ENCODE data around the gene EFCAB6. TPM values are rescaled to one million over a fixed set of nuclear protein-coding genes. Genes with fewer than 3 reads are reported as not detected.

Gene EFCAB6
- polyA plus RNA-seq, 2 of the 4 experiments (the other 2 are of a cell fraction) = 0.46 to 1.2 TPM

- Histone ChIP-seq H3K4me3 (no peak overlapping the region), H3K9me3 (peaks cover 3% of the 10 kb centered on the region; the same call in 1 of the 3 replicates), H3K4me1 (no peaks in the 10 kb centered on the region), H3K4me2 (no peak overlapping the region), H3K27ac (no peak overlapping the region)
- FAIRE-seq (no peak), ATAC-seq (no peak), DNase-seq (ENCODE audit: low read depth in 1 of 2, low spot score in 1 of 2) (no peak)
- WGBS (ENCODE audit: missing lambda C conversion rate) = 86% methylated on average over 1 of the region's 1 CpG
- TF ChIP-seq MAZ (IDR thresholded peaks at IDR 0.05; ENCODE audit: borderline replicate concordance, low read depth, low read length) (no peak), ZC3H11A (IDR thresholded peaks at IDR 0.05) (no peak), PHF8 (IDR thresholded peaks at IDR 0.05; ENCODE audit: borderline replicate concordance, low read depth) (no peak), NFE2L2 (conservative IDR thresholded peaks at IDR 0.05; ENCODE audit: low read length) (no peak), CEBPB (IDR thresholded peaks at IDR 0.05) (no peak), RFX5 (IDR thresholded peaks at IDR 0.05) (no peak), RNF2 (IDR thresholded peaks at IDR 0.05; ENCODE audit: borderline replicate concordance, low read depth) (no peak), ZFP36 (IDR thresholded peaks at IDR 0.05; ENCODE audit: borderline replicate concordance, partially characterized antibody) (no peak), EP300 (IDR thresholded peaks at IDR 0.05) (no peak), RAD21 (conservative IDR thresholded peaks at IDR 0.05 in 1 of 2, IDR thresholded peaks at IDR 0.05 in 1 of 2) (no peak), TFCP2L1 (CRISPR knock-in tag; IDR thresholded peaks at IDR 0.05) (no peak), USF2 (IDR thresholded peaks at IDR 0.05) (no peak)
- ChIA-PET POLR2A (no interaction called here), CTCF (interaction anchor here (1.9 kb wide), 1 partner anchor 25 kb away, joined by 5 read pairs; no protein-coding TSS in a partner anchor)
Observed at GRCh38 chr22:43800970-43801369, 11.1 kb downstream of the EFCAB6 start.

GRCh38 chr22:43798492-43798891, 13.6 kb downstream of the EFCAB6 start:
- DNase-seq (ENCODE audit: low read depth in 1 of 2, low spot score in 1 of 2) (no peak), FAIRE-seq (no peak), ATAC-seq (no peak)
- no peak for TF ChIP-seq JUN (IDR thresholded peaks at IDR 0.05)
- TF ChIP-seq HOXA7 (CRISPR knock-in tag; IDR thresholded peaks at IDR 0.05) = no peak
- TF ChIP-seq FOSB (CRISPR knock-in tag; IDR thresholded peaks at IDR 0.05) = no peak
- TF ChIP-seq E2F6 (IDR thresholded peaks at IDR 0.05; ENCODE audit: borderline replicate concordance, low read depth) = no peak
- TF ChIP-seq GATA3 (IDR thresholded peaks at IDR 0.05; ENCODE audit: borderline replicate concordance) = no peak
- TF ChIP-seq CEBPB (IDR thresholded peaks at IDR 0.05) = no peak
- no peak for TF ChIP-seq TFCP2L1 (CRISPR knock-in tag; IDR thresholded peaks at IDR 0.05)
- no peak for TF ChIP-seq KDM1A (IDR thresholded peaks at IDR 0.05; ENCODE audit: low read depth)
- no peak for TF ChIP-seq RAD21 (conservative IDR thresholded peaks at IDR 0.05 in 1 of 2, IDR thresholded peaks at IDR 0.05 in 1 of 2)
- no peak for TF ChIP-seq ZFP36 (IDR thresholded peaks at IDR 0.05; ENCODE audit: borderline replicate concordance, partially characterized antibody)
- no peak for TF ChIP-seq NFE2L2 (conservative IDR thresholded peaks at IDR 0.05; ENCODE audit: low read length)
- WGBS (ENCODE audit: missing lambda C conversion rate) = 40% methylated on average over 5 of the region's 5 CpGs
- Histone ChIP-seq H3K9me3 (peaks cover 3% of the 10 kb centered on the region; the same call in 1 of the 3 replicates), H3K4me2 (no peak overlapping the region), H3K4me3 (no peak overlapping the region), H3K4me1 (no peaks in the 10 kb centered on the region), H3K27ac (no peak overlapping the region)
- POLR2A ChIA-PET = no interaction called here
- CTCF ChIA-PET = no interaction called here

GRCh38 chr22:43796567-43796966, 15.5 kb downstream of the EFCAB6 start:
- ChIA-PET CTCF (interaction anchor here (1.1 to 1.7 kb wide), 5 partner anchors 9 to 30 kb away, joined by 3 to 7 read pairs (median 4); no protein-coding TSS in a partner anchor), POLR2A (no interaction called here)
- FAIRE-seq = no peak
- peak in 1 of 2 experiments; percentile 36 for DNase-seq (ENCODE audit: low read depth in 1 of 2, low spot score in 1 of 2)
- H3K4me1 ChIP-seq = no peaks in the 10 kb centered on the region
- ATAC-seq = peak in 1 of 2 experiments; percentile 43; a peak in 1 of 6 replicates
- no peak for TF ChIP-seq CBX2 (IDR thresholded peaks at IDR 0.05; ENCODE audit: borderline replicate concordance, low read depth)
- TF ChIP-seq SMC3 (IDR thresholded peaks at IDR 0.05) = peak; percentile 39
- peak; percentile 42 for TF ChIP-seq CTCF (IDR thresholded peaks at IDR 0.05)
- TF ChIP-seq RAD21 (conservative IDR thresholded peaks at IDR 0.05 in 1 of 2, IDR thresholded peaks at IDR 0.05 in 1 of 2) = peak; percentile 53 to 54
- WGBS (ENCODE audit: missing lambda C conversion rate) = 74% methylated on average over 8 of the region's 8 CpGs
- no peak overlapping the region for H3K4me2 ChIP-seq
- no peak overlapping the region for H3K4me3 ChIP-seq
- H3K9me3 ChIP-seq = peaks cover 3% of the 10 kb centered on the region; the same call in 1 of the 3 replicates
- no peak overlapping the region for H3K27ac ChIP-seq
